ENCODE results near the gene ANXA6. TPM values are rescaled to one million over a fixed set of nuclear protein-coding genes. Genes with fewer than 3 reads are reported as not detected.

The ANXA6 gene
- total RNA-seq, 1 donor from 2014 or later: 38.9 TPM

GRCh38 chr5:151105561-151105960 lies 52.0 kb downstream of the ANXA6 start:
- DNase-seq (ENCODE audit: low read depth in 2 of 2): no peak

DNA sequence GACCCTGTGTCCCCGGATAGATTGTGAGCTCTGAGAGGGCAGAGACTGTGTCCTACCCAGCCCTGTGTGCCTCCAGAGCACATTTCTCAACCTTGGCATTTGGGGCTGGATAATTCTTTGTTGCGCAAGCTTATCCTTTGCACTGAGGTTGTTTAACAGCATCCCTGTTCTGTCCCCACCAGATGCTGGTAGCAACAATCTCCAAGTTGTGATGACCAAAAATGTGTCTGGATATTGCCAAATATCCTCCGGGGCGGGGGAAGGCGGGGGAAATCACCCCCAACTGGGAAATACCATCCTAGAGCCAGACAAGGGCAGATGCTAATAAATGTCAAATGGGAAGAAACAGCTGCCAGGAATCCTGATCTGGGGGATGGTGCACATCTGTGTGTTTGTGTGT lies 52.8 kb downstream of the ANXA6 start:
- no peak for DNase-seq (ENCODE audit: low read depth in 2 of 2)

- DNase-seq (ENCODE audit: low read depth in 2 of 2): no peak
These were observed 55.8 kb downstream of the ANXA6 start for GRCh38 chr5:151101746-151102145.

DNA sequence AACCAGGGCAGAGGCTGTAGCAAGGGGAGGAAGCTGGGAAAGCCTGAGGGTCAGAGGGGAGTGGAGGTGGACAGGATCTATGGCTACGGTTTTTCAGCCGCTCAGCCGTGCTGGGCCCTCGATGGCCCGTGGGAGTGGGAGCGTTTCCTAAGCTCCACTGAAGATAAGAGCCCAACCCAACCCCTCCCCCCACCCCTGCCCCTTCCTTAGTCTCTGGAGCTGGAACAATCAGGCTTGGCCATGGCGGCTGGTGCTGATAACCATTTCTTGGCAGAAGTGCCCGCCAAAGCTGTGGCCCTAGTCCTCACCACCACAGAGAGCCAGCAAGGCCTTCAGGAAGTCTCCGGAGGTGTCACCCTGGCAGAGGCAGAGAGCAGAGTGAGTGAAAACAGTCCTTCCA lies 56.4 kb downstream of the ANXA6 start:
- no peak for DNase-seq (ENCODE audit: low read depth in 2 of 2)

GRCh38 chr5:151100681-151101080 lies 56.9 kb downstream of the ANXA6 start:
- DNase-seq (ENCODE audit: low read depth in 2 of 2): no peak

DNA sequence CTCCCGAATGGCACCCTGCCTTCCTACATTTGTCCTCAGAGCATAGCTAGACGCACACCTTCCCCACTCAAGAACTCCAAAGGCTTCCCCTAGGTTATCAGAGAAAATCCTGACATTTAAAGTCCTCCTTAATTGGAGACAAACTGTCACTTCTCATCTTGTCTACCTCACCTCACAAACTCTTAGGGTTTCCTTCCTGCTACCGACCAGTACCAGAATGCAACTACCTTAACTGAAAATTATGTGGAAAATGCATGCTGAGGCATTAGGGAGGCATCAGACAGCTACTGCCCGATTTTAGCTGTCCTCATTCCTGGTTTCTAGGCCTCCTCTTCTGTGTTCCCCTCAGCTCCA lies 58.8 kb downstream of the ANXA6 start:
- DNase-seq (ENCODE audit: low read depth in 2 of 2): no peak

- DNase-seq (ENCODE audit: low read depth in 2 of 2): no peak
These were observed 59.5 kb downstream of the ANXA6 start for GRCh38 chr5:151097820-151098767.

DNA sequence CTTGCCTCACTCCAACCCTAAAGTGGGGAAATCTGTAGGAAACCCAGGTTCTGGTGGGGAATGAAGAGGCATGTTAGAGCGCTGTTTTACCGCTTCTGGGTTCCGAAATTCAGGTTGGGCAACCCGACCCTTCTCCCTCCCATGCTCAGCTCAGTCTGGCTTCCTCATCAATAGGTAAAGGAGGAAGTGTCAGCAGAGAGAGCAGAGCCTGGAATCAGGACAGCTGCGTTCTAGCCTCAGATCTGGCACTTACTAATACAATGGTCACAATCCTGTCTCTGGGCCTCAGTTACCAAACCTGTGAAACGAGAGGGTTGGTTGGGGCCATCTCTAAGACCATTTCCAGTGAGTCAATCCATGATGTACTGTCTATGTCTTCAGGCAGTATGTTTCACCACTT lies 60.5 kb downstream of the ANXA6 start:
- no peak for DNase-seq (ENCODE audit: low read depth in 2 of 2)

DNA sequence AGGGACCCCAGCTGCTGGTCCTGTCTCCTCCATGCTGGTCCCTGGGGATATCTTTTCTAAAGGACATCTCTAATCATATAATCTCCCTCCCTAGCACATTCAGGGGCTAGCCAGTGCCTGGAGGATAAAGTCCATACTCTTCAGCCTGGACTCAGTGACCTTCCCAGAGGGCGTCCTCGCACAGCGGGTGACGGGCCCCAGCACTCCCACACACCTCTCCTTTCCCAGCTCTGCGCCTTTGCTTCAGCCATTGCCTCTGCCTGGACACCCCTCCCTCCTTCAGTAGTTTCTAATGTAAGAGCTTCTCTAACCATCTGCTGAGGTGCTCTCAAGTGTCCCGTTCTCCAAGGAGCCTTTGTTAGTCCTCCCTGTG lies 61.6 kb downstream of the ANXA6 start:
- no peak for DNase-seq (ENCODE audit: low read depth in 2 of 2)

DNA sequence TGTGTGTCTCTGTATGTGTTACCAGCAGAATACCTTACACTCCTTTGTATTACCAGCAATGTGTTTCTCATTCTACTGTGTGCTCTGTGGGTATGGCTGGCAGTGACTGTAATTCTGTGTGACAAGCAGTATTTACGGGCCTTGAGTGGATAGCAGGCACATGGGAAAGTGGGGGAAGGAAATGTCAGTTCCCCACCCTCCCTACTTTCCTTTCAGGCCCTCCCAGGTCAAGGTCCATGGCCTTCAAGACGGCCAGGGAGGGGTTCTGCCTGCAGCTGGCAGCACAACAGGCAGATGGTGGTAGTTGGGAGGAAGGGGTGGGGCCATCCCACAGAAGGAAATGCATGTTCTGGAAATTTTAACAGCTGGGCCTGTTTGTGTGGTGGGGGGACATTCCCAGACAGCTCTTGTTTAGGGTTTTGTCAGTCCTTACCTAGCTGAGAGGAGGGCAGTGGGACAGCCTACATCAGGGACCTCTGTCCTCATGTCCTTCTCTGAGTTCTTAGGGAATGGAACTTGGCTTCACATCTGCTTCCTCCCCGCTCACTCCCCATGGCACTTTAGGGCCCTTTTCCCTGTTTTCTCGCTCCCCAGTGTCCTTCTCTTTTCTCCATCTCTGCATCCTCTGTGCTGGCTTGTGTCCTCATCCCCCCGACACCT lies 62.1 kb downstream of the ANXA6 start:
- peak in 1 of 2 donors; percentile 63 for DNase-seq (ENCODE audit: low read depth in 2 of 2)

DNA sequence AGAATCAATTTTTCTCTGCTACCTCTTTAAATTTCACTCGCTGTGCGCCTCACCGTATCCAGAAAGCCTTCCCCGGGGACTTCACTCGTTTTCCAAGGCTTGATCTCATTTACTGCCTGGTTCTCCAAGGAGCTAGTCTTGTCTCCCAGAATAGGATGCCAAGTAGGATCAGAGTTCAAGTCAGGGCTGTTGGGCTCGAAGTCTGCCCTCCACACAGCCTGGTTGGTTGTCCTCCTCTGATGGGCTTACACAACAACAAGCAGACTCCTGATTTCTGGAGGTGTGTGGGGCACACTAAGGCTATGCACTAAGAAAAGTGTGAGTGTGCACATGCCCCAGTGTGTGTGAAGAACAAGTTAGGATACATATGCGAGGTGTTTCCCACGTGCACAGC lies 62.7 kb downstream of the ANXA6 start:
- DNase-seq (ENCODE audit: low read depth in 2 of 2): no peak

GRCh38 chr5:151094030-151094851 lies 63.3 kb downstream of the ANXA6 start:
- peak; percentile 47 to 52 for DNase-seq (ENCODE audit: low read depth in 2 of 2)

- DNase-seq (ENCODE audit: low read depth in 2 of 2): peak; percentile 31 to 58
These were observed 64.1 kb downstream of the ANXA6 start for GRCh38 chr5:151093476-151093889.

GRCh38 chr5:151092762-151093161 lies 64.8 kb downstream of the ANXA6 start:
- peak; percentile 36 to 67 for DNase-seq (ENCODE audit: low read depth in 2 of 2)

- no peak for DNase-seq (ENCODE audit: low read depth in 2 of 2)
These were observed 67.9 kb downstream of the ANXA6 start for GRCh38 chr5:151089726-151090125.

- DNase-seq (ENCODE audit: low read depth in 2 of 2): peak in 1 of 2 donors; percentile 33
These were observed 68.6 kb downstream of the ANXA6 start for GRCh38 chr5:151088986-151089385.

- no peak for DNase-seq (ENCODE audit: low read depth in 2 of 2)
These were observed 70.1 kb downstream of the ANXA6 start for GRCh38 chr5:151087486-151087885.

DNA sequence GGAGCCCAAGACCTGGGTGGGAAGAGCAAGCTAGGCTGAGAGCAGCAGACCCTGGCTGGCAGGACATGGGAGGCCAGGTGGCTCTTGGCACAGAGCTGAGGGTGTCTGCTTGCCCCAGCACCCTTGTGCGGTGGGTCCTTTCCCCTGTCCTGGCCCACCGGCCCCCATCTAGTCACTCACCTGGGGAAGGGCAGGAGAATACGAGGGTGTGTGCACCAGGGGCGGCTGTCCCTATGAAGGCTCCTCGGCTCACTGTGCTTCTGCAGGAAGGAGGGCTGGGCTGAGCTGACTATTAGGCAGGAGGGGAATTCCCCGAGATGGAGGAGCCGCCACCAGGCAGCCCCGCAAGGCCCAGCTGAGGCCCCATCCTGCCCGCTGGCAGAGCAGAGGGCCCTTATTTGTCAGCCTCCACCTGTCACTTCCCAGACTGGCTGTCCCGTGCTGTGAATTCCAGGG lies 70.6 kb downstream of the ANXA6 start:
- DNase-seq (ENCODE audit: low read depth in 2 of 2): peak in 1 of 2 donors; percentile 53

- DNase-seq (ENCODE audit: low read depth in 2 of 2): no peak
These were observed 71.2 kb downstream of the ANXA6 start for GRCh38 chr5:151086192-151086869.

DNA sequence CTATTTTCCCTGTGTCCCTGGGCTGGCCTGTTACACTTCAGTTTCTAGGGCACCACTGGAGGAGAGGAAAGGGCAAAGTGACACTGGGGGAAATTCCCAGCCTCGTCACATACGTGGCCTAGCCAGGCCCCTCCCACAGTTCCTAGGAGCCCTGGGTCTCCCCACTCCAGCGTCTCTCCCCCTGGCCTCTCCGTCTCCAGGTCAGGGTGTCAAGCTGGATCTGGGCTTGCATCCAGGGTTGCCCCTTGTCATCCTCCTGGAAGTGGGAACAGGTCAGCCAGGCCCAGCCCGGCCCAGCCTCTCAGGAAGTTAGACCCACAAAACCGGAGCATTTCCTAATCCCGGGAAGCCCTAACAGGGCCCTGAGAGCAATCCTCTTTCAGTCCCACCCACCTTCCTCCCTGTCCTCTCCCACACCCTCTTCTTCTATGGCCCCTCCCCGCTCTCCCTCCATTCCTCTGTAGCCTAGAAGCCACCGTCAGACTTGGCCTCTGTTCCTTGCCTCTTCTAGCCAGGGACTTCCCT lies 72.0 kb downstream of the ANXA6 start:
- DNase-seq (ENCODE audit: low read depth in 2 of 2): peak in 1 of 2 donors; percentile 61

GRCh38 chr5:151084363-151084762 lies 73.2 kb downstream of the ANXA6 start:
- no peak for DNase-seq (ENCODE audit: low read depth in 2 of 2)
